GM13976 (cell line): Measurements from ENCODE around the gene PRPF18.

Experiments used
- DNase-seq: peaks from one replicate; pipeline ENCODE4 v3.0.0; 2012; ENCODE audit warnings: low spot score
- CTCF ChIP-seq: IDR thresholded peaks from 2 replicates; pipeline ENCODE4 v1.5.1; 2012; ENCODE audit warnings: borderline replicate concordance, mild to moderate bottlenecking; ENCODE audit not compliant: insufficient read depth; ENCODE audit errors: extremely low read depth, missing control alignments, control extremely low read depth
- in situ Hi-C: fragments of 300-500 bp; cut with MboI; formaldehyde crosslinking; loops from one replicate; pipeline ENCODE4 v1.12.0; 2022; ENCODE audit warnings: low sequenced_read_pairs, mixed read lengths, inconsistent platforms; ENCODE audit not compliant: unreplicated experiment

PRPF18 gene

GRCh38 chr10:13654118-13654830 lies 67.5 kb downstream of the PRPF18 start:
- no peak for DNase-seq
- TF ChIP-seq CTCF = no peak
- in situ Hi-C loops = loop anchor here (10.0 kb wide), 1 partner anchor 121 kb away; no protein-coding TSS in a partner anchor

GRCh38 chr10:13654846-13655245 lies 68.1 kb downstream of the PRPF18 start:
- DNase-seq = no peak
- no peak for TF ChIP-seq CTCF
- in situ Hi-C loops = loop anchor here (10.0 kb wide), 1 partner anchor 120 kb away; no protein-coding TSS in a partner anchor

- no peak for DNase-seq
- in situ Hi-C loops = loop anchor here (10.0 kb wide), 1 partner anchor 118 kb away; no protein-coding TSS in a partner anchor
- no peak for TF ChIP-seq CTCF
These were observed 69.8 kb downstream of the PRPF18 start for GRCh38 chr10:13656337-13657100.

- no peak for TF ChIP-seq CTCF
- no peak for DNase-seq
- in situ Hi-C loops = loop anchor here (10.0 kb wide), 1 partner anchor 118 kb away; no protein-coding TSS in a partner anchor
These were observed 70.4 kb downstream of the PRPF18 start for GRCh38 chr10:13657101-13657680.

GRCh38 chr10:13658264-13658663 lies 71.5 kb downstream of the PRPF18 start:
- TF ChIP-seq CTCF = no peak
- in situ Hi-C loops = loop anchor here (10.0 kb wide), 1 partner anchor 117 kb away; no protein-coding TSS in a partner anchor

More at GRCh38 chr10:13658264-13658663, 71.5 kb downstream of the PRPF18 start:
- no peak for DNase-seq
